ENCODE data around the gene TMEM92.

- no peak for TF ChIP-seq CTCF (IDR thresholded peaks at IDR 0.05)
- no peak for TF ChIP-seq POLR2A (IDR thresholded peaks at IDR 0.05)
Measured at GRCh38 chr17:50268743-50269275, 5.5 kb upstream of the TMEM92 start.
